Tibial nerve (tissue), 4 donors: Measurements from ENCODE around the gene RAX2.

Experiments
- CTCF ChIP-seq, 5 experiments: fragments of 200-600 bp in 3 of 5; fragments of 450-650 bp in 2 of 5; sonication (generic) in 3 of 5; IDR thresholded peaks; one replicate each; pipeline ENCODE4 v1.5.1; 2016 to 2019; ENCODE audit warnings: antibody characterized with exemption in 5 of 5, mild to moderate bottlenecking in 3 of 5, moderate library complexity in 2 of 5
- EP300 ChIP-seq, 2 donors: sonication (generic); formaldehyde crosslinking; IDR thresholded peaks; one replicate each; pipeline ENCODE4 v1.6.1; 2017; ENCODE audit warnings: antibody characterized with exemption in 2 of 2, mild to moderate bottlenecking in 1 of 2

GRCh38 chr19:3818918-3819317, 46.9 kb upstream of the RAX2 start:
- TF ChIP-seq CTCF (IDR thresholded peaks at IDR 0.05) (no peak), EP300 (IDR thresholded peaks at IDR 0.05) (no peak)
